IMR-90 (cell line): ENCODE results near the gene NET1. TPM values are rescaled to one million over a fixed set of nuclear protein-coding genes. Genes with fewer than 3 reads are reported as not detected.

Experiments used
- ATAC-seq: fragments of 200-7000 bp; cut with Tn5 transposase; 2 replicates; pipeline ENCODE4 v1.9.1; 2020; ENCODE audit warnings: low read depth, mild to moderate bottlenecking, moderate library complexity
- BruUV-seq: library from RNA; stranded (reverse); fragments of 400-500 nt; replicated peaks from 2 replicates; lab custom pipeline; 2021; lab: Mats Ljungman, UMichigan
- CTCF ChIA-PET: fragments of 300-600 bp; formaldehyde crosslinking; extraction: SDS; loops from one replicate; lab custom pipeline; 2021; ENCODE audit warnings: antibody characterized with exemption; lab: Yijun Ruan, JAX
- POLR2A ChIA-PET: fragments of 300-600 bp; sonication (Branson Sonifier 250); formaldehyde crosslinking; loops from one replicate; lab custom pipeline; 2022; ENCODE audit warnings: antibody characterized with exemption; ENCODE audit not compliant: unreplicated experiment; lab: Charles Lee
- DNase-seq: peaks from one replicate; pipeline ENCODE4 v3.0.0; 2013
- H2AFZ ChIP-seq: replicated peaks from 2 replicates; pipeline ENCODE3; 2013; ENCODE audit warnings: low read length, mild to moderate bottlenecking; ENCODE audit not compliant: poor library complexity
- H2AK5ac ChIP-seq: 2 replicates; pipeline ENCODE4 v1.6.1; 2013; ENCODE audit warnings: low read depth, low read length, inconsistent platforms
- H2AK9ac ChIP-seq: replicated peaks from 2 replicates; pipeline ENCODE3; 2013; ENCODE audit warnings: mild to moderate bottlenecking, low read depth, low read length, moderate library complexity; ENCODE audit not compliant: poor library complexity
- H2BK120ac ChIP-seq: 2 replicates; pipeline ENCODE4 v1.6.1; 2013; ENCODE audit warnings: low read depth, low read length, inconsistent platforms
- H2BK15ac ChIP-seq: 3 replicates; pipeline ENCODE4 v1.6.1; 2013; ENCODE audit warnings: low read depth, low read length, inconsistent platforms
- H2BK20ac ChIP-seq: 2 replicates; pipeline ENCODE4 v1.6.1; 2013; ENCODE audit warnings: low read depth, mild to moderate bottlenecking, inconsistent platforms, low read length, moderate library complexity
- H2BK5ac ChIP-seq: 2 replicates; pipeline ENCODE4 v1.6.1; 2013; ENCODE audit warnings: mild to moderate bottlenecking, low read depth, low read length, inconsistent platforms; ENCODE audit not compliant: poor library complexity, severe bottlenecking
- H3K14ac ChIP-seq: replicated peaks from 2 replicates; pipeline ENCODE4 v1.6.1; 2013; ENCODE audit warnings: low read depth, low read length, inconsistent platforms
- H3K18ac ChIP-seq: 2 replicates; pipeline ENCODE4 v1.6.1; 2013; ENCODE audit warnings: low read depth, low read length, control low read depth
- H3K23ac ChIP-seq: 2 replicates; pipeline ENCODE4 v1.6.1; 2013; ENCODE audit warnings: low read depth, low read length, inconsistent platforms
- H3K27ac ChIP-seq: 2 replicates; pipeline ENCODE4 v1.5.1; 2013; ENCODE audit warnings: mild to moderate bottlenecking, control low read depth, low read length; ENCODE audit not compliant: insufficient read depth
- H3K27me3 ChIP-seq: 2 replicates; pipeline ENCODE4 v1.6.1; 2013; ENCODE audit warnings: low read length; ENCODE audit not compliant: control insufficient read depth, insufficient read depth
- H3K36me3 ChIP-seq: 2 replicates; pipeline ENCODE4 v1.6.1; 2013; ENCODE audit warnings: low read length, mixed read lengths; ENCODE audit not compliant: control insufficient read depth, insufficient read depth
- H3K4ac ChIP-seq: 2 replicates; pipeline ENCODE4 v1.6.1; 2013; ENCODE audit warnings: low read depth, low read length, inconsistent platforms
- H3K4me1 ChIP-seq: 2 replicates; pipeline ENCODE4 v1.6.1; 2013; ENCODE audit warnings: low read length, mixed read lengths; ENCODE audit not compliant: control insufficient read depth, insufficient read depth
- H3K4me2 ChIP-seq: 2 replicates; pipeline ENCODE4 v1.6.1; 2013; ENCODE audit warnings: low read depth, mild to moderate bottlenecking, control low read depth, low read length, moderate library complexity
- H3K4me3 ChIP-seq: 2 replicates; pipeline ENCODE4 v1.5.1; 2013; ENCODE audit warnings: low read depth, mild to moderate bottlenecking, control low read depth, low read length, moderate library complexity; ENCODE audit not compliant: insufficient read depth
- H3K56ac ChIP-seq: 2 replicates; pipeline ENCODE4 v1.6.1; 2013; ENCODE audit warnings: low read length, inconsistent platforms; ENCODE audit not compliant: insufficient read depth; ENCODE audit errors: extremely low read depth
- H3K79me1 ChIP-seq, 2 experiments: 2 replicates each; pipeline ENCODE4 v1.6.1; 2013; ENCODE audit warnings: low read length in 2 of 2, inconsistent platforms in 1 of 2, low read depth in 1 of 2
- H3K9ac ChIP-seq: 2 replicates; pipeline ENCODE4 v1.6.1; 2013; ENCODE audit warnings: low read depth, low read length, control low read depth
- H3K9me1 ChIP-seq: 2 replicates; pipeline ENCODE4 v1.6.1; 2013; ENCODE audit warnings: low read length, inconsistent platforms; ENCODE audit not compliant: insufficient read depth
- H3K9me3 ChIP-seq: 2 replicates; pipeline ENCODE4 v1.6.1; 2013; ENCODE audit warnings: low read length; ENCODE audit not compliant: control insufficient read depth, insufficient read depth
- H4K20me1 ChIP-seq: 2 replicates; pipeline ENCODE4 v1.6.1; 2013; ENCODE audit warnings: low read length, inconsistent platforms; ENCODE audit not compliant: insufficient read depth
- H4K5ac ChIP-seq: 2 replicates; pipeline ENCODE4 v1.6.1; 2013; ENCODE audit warnings: mild to moderate bottlenecking, low read depth, low read length, control low read depth
- H4K8ac ChIP-seq, 2 experiments: 2 replicates each; pipeline ENCODE4 v1.6.1; 2013; ENCODE audit warnings: low read depth in 2 of 2, low read length in 2 of 2, control low read depth in 1 of 2, inconsistent platforms in 1 of 2
- H4K91ac ChIP-seq: 2 replicates; pipeline ENCODE4 v1.6.1; 2013; ENCODE audit warnings: low read depth, low read length, inconsistent platforms; ENCODE audit not compliant: insufficient read depth
- CEBPB ChIP-seq: IDR thresholded peaks from 2 replicates; pipeline ENCODE4 v1.6.1; 2012; ENCODE audit warnings: low read depth, low read length, improper control_type of control experiment
- MXI1 ChIP-seq: IDR thresholded peaks from 2 replicates; pipeline ENCODE4 v1.6.1; 2012; ENCODE audit warnings: low read depth, mild to moderate bottlenecking, low read length, moderate library complexity, borderline replicate concordance
- RAD21 ChIP-seq: IDR thresholded peaks from 2 replicates; pipeline ENCODE4 v1.6.1; 2012; ENCODE audit warnings: low read length, improper control_type of control experiment
- WGBS, 2 experiments: methylation state at CpG; one replicate each; pipeline versions ENCODE4 v1.1.5 to v1.1.7; 2013; ENCODE audit warnings: missing lambda C conversion rate in 2 of 2; ENCODE audit not compliant: insufficient read length in 1 of 2; ENCODE audit errors: extremely low coverage in 2 of 2; 5-methylcytosine and 5-hydroxymethylcytosine counted together
- dilution Hi-C: fragments of 300-500 bp; cut with HindIII; formaldehyde crosslinking; loops from one replicate; pipeline ENCODE4 v1.14.3; 2018; ENCODE audit warnings: low sequenced_read_pairs; ENCODE audit not compliant: unreplicated experiment
- in situ Hi-C: fragments of 300-500 bp; cut with MboI; formaldehyde crosslinking; loops from 3 replicates; pipeline ENCODE4 v1.14.3; 2019; ENCODE audit warnings: low sequenced_read_pairs, inconsistent platforms, mixed read lengths
- intact Hi-C: fragments of 100-400 bp; cut with micrococcal nuclease; formaldehyde crosslinking; loops from 2 replicates; pipeline ENCODE4 v1.10.0; 2022
- polyA plus RNA-seq, 3 experiments: library from polyadenylated mRNA; depleted of rRNA; stranded (reverse); fragments of >200 nt; gene quantifications; 2 replicates each; pipeline ENCODE4 v1.2.3, GENCODE V29; 2012; ENCODE audit warnings: low replicate concordance in 1 of 3
- total RNA-seq: library from RNA; depleted of rRNA; stranded (reverse); fragments of >200 nt; gene quantifications from 2 replicates; pipeline ENCODE4 v1.2.3, GENCODE V29; 2012
- TF ChIP-seq, protein P1 (sequence below): fragments of 150-350 bp; IDR thresholded peaks from 2 replicates; pipeline ENCODE4 v1.6.1; 2017; ENCODE audit warnings: mild to moderate bottlenecking, antibody characterized with exemption, low read length, low read depth

NET1 gene
- total and polyA plus RNA-seq, 2 of the 4 experiments (the other 2 are of a cell fraction), result 20.0 to 54.7 TPM

DNA sequence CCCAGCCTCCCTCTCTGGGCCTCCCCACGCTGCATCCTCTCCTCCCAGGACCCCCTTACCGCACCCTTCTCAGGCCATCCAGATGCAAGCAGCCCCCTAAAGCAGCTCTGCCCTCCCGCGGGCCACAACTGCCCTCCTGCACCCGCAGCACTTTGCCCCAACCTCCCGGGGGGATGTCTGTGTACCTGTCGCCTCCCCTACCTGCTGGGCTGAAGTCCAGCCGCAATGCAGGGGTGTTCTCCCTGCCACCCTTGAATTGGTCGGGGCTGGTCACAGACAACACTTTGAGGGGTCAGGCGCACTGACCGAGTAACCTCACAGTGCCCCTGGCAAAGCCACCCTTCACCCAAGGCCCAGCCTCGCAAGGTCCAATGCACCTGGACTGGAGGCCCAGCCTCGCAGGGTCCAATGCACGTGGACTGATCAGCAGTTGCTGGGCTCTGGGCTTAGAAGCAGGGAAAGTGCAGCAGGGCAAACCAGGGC lies 95.3 kb downstream of the NET1 start:
- Histone ChIP-seq H3K4ac (no peak overlapping the region), H2BK15ac (no peak overlapping the region), H3K79me1 (no peaks in the 10 kb centered on the region), H2BK20ac (no peak overlapping the region), H2AFZ (no peak overlapping the region), H3K9me1 (peaks cover 3% of the 10 kb centered on the region; the same call in 1 of the 2 replicates), H4K20me1 (no peaks in the 10 kb centered on the region), H3K27ac (no peak overlapping the region), H3K9me3 (no peaks in the 10 kb centered on the region), H2BK5ac (no peak overlapping the region), H3K4me2 (no peak overlapping the region), H3K27me3 (peaks cover 25% of the 10 kb centered on the region), H3K18ac (no peak overlapping the region), H2AK9ac (no peak overlapping the region), H3K4me1 (no peaks in the 10 kb centered on the region), H2AK5ac (no peak overlapping the region), H4K91ac (no peak overlapping the region), H3K56ac (no peak overlapping the region), H3K4me3 (no peak overlapping the region), H3K36me3 (no peaks in the 10 kb centered on the region), H4K8ac (no peak overlapping the region), H3K9ac (no peak overlapping the region), H3K23ac (no peak overlapping the region), H2BK120ac (no peak overlapping the region), H4K5ac (no peak overlapping the region), H3K14ac (no peak overlapping the region)
- ChIA-PET POLR2A (no interaction called here), CTCF (no interaction called here)
- in situ Hi-C loops, result no loop called here
- intact Hi-C loops, result no loop called here
- dilution Hi-C loops, result no loop called here
- WGBS, 2 experiments, result 87% methylated on average over 6 of the region's 14 CpGs; no CpG with 5 or more reads in 1 of the 2 experiments
- TF ChIP-seq CEBPB (no peak), MXI1 (no peak), RAD21 (no peak)
- TF ChIP-seq, protein P1, sequence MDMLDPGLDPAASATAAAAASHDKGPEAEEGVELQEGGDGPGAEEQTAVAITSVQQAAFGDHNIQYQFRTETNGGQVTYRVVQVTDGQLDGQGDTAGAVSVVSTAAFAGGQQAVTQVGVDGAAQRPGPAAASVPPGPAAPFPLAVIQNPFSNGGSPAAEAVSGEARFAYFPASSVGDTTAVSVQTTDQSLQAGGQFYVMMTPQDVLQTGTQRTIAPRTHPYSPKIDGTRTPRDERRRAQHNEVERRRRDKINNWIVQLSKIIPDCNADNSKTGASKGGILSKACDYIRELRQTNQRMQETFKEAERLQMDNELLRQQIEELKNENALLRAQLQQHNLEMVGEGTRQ, result no peak
- ATAC-seq (no peak), DNase-seq (no peak)
- no TSS peak for BruUV-seq
